COLO829 (cell line): ENCODE data around the gene DCDC2C.

ENCODE experiments used
- DNase-seq: peaks from one replicate; pipeline ENCODE4 v3.0.0; 2012; ENCODE audit warnings: low spot score

DCDC2C gene

GRCh38 chr2:3747032-3747654 is 43.8 kb downstream of the DCDC2C start:
- no peak for DNase-seq

GRCh38 chr2:3747826-3748225 is 44.5 kb downstream of the DCDC2C start:
- DNase-seq: no peak

- no peak for DNase-seq
Observed at GRCh38 chr2:3749201-3749600, 45.8 kb downstream of the DCDC2C start.

- no peak for DNase-seq
Observed at GRCh38 chr2:3751251-3751650, 47.9 kb downstream of the DCDC2C start.

GRCh38 chr2:3751806-3752205 is 48.4 kb downstream of the DCDC2C start:
- no peak for DNase-seq

GRCh38 chr2:3752376-3752775 is 49.0 kb downstream of the DCDC2C start:
- no peak for DNase-seq

- DNase-seq: no peak
Observed at GRCh38 chr2:3753561-3753960, 50.2 kb downstream of the DCDC2C start.

GRCh38 chr2:3754280-3754679 is 50.9 kb downstream of the DCDC2C start:
- no peak for DNase-seq

- no peak for DNase-seq
Observed at GRCh38 chr2:3754795-3755194, 51.4 kb downstream of the DCDC2C start.

GRCh38 chr2:3755277-3755676 is 51.9 kb downstream of the DCDC2C start:
- DNase-seq: no peak

GRCh38 chr2:3756306-3756705 is 52.9 kb downstream of the DCDC2C start:
- no peak for DNase-seq

GRCh38 chr2:3758906-3759305 is 55.5 kb downstream of the DCDC2C start:
- DNase-seq: no peak

GRCh38 chr2:3759331-3759730 is 56.0 kb downstream of the DCDC2C start:
- DNase-seq: no peak

- no peak for DNase-seq
Observed at GRCh38 chr2:3759761-3760160, 56.4 kb downstream of the DCDC2C start.

- no peak for DNase-seq
Observed at GRCh38 chr2:3761272-3761671, 57.9 kb downstream of the DCDC2C start.

GRCh38 chr2:3762771-3763447 is 59.5 kb downstream of the DCDC2C start:
- DNase-seq: no peak

- no peak for DNase-seq
Observed at GRCh38 chr2:3766824-3767223, 63.4 kb downstream of the DCDC2C start.

- DNase-seq: no peak
Observed at GRCh38 chr2:3768960-3769765, 65.8 kb downstream of the DCDC2C start.

GRCh38 chr2:3769766-3770165 is 66.4 kb downstream of the DCDC2C start:
- DNase-seq: no peak

- DNase-seq: no peak
Observed at GRCh38 chr2:3770724-3771415, 67.5 kb downstream of the DCDC2C start.

GRCh38 chr2:3771576-3771975 is 68.2 kb downstream of the DCDC2C start:
- no peak for DNase-seq

- DNase-seq: no peak
Observed at GRCh38 chr2:3774336-3774735, 71.0 kb downstream of the DCDC2C start.

GRCh38 chr2:3776311-3776710 is 72.9 kb downstream of the DCDC2C start:
- DNase-seq: no peak
